B cell (primary cell): Measurements from ENCODE around the gene PTPRG.

ENCODE experiments used
- EZH2 ChIP-seq: IDR thresholded peaks from 2 replicates; pipeline ENCODE4 v1.6.1; 2012; ENCODE audit warnings: borderline replicate concordance, low read depth, mild to moderate bottlenecking, moderate library complexity, low read length; ENCODE audit not compliant: insufficient read depth, poor library complexity, severe bottlenecking
- TF ChIP-seq, protein P1 (sequence below): fragments of 200-600 bp; IDR thresholded peaks from one replicate; pipeline ENCODE4 v1.8.0; 2022; ENCODE audit warnings: antibody characterized with exemption, mild to moderate bottlenecking

DNA sequence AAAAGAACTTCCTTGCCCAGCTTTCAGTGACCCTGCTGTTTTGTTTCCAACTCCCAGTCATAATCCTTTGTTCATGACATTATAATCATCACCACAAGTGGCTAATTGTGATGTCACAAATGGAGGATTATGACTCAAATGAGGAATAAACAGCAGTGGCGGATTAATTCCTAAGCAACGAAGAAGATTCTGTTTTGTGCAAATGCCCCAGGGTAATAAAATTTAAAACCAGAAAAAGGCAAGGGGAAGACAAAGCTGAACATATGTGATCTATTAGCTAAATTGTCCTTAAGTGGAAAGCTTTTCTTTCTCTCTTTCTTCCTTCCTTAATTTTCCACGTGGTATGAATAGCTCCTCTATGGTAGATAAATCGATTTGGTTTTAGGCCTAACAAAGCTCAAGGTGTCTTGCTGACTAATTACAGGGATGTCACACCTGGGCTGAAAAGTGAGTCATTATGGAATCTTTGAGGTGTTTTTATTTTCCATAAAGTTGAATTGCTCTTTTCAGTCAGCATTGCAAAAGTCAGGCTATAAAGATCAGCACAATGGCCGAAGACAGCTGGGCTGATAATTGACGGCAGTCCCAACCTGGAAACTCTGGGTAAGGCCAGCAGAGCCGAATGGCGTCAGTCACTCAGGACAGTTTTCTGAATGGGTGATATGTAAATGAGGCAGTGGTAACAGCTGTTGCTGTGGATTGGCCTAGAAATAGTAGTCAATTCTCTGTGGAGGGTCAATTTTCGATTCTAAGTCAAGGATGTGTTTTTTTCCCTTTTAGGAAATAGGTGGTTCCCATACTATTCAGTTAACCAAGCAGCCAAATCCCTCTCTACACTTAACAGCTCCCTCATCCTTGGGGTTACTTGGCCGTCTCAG is 121.5 kb downstream of the PTPRG start:
- TF ChIP-seq, protein P1, sequence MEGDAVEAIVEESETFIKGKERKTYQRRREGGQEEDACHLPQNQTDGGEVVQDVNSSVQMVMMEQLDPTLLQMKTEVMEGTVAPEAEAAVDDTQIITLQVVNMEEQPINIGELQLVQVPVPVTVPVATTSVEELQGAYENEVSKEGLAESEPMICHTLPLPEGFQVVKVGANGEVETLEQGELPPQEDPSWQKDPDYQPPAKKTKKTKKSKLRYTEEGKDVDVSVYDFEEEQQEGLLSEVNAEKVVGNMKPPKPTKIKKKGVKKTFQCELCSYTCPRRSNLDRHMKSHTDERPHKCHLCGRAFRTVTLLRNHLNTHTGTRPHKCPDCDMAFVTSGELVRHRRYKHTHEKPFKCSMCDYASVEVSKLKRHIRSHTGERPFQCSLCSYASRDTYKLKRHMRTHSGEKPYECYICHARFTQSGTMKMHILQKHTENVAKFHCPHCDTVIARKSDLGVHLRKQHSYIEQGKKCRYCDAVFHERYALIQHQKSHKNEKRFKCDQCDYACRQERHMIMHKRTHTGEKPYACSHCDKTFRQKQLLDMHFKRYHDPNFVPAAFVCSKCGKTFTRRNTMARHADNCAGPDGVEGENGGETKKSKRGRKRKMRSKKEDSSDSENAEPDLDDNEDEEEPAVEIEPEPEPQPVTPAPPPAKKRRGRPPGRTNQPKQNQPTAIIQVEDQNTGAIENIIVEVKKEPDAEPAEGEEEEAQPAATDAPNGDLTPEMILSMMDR: no peak
- no peak for TF ChIP-seq EZH2
